Right lobe of liver (tissue), 6 donors: ENCODE measurements around the gene PDCL2. TPM values are rescaled to one million over a fixed set of nuclear protein-coding genes. Genes with fewer than 3 reads are reported as not detected.

Source experiments
- ATAC-seq, 4 donors: fragments of 200-7000 bp; cut with Tn5 transposase; one replicate each; pipeline ENCODE4 v1.9.1; 2020; ENCODE audit warnings: mild to moderate bottlenecking in 4 of 4, moderate library complexity in 4 of 4
- DNase-seq, 3 donors: peaks; one replicate each; pipeline ENCODE4 v3.0.0-alpha.2; 2020
- H3K27ac ChIP-seq, 3 donors: fragments of 200-600 bp; one replicate each; pipeline ENCODE4 v1.8.0; 2022
- H3K27me3 ChIP-seq, 2 donors: fragments of 200-600 bp; one replicate each; pipeline ENCODE4 v1.8.0; 2022
- H3K36me3 ChIP-seq, 4 donors: fragments of 200-600 bp; sonication (generic) in 1 of 4; one replicate each; pipeline versions ENCODE4 v1.5.1 to v1.8.0; 2017 to 2022; ENCODE audit warnings: control low read depth in 1 of 4
- H3K4me1 ChIP-seq, 4 donors: fragments of 200-600 bp; sonication (generic) in 1 of 4; one replicate each; pipeline versions ENCODE4 v1.5.1 to v1.8.0; 2017 to 2022; ENCODE audit warnings: control low read depth in 1 of 4
- H3K4me3 ChIP-seq, 3 donors: fragments of 200-600 bp; one replicate each; pipeline ENCODE4 v1.8.0; 2022
- H3K9me3 ChIP-seq, 4 donors: fragments of 200-600 bp; sonication (generic) in 1 of 4; one replicate each; pipeline versions ENCODE4 v1.5.1 to v1.8.0; 2017 to 2022; ENCODE audit warnings: control low read depth in 1 of 4
- CTCF ChIP-seq, 4 donors: fragments of 200-600 bp in 3 of 4; fragments of 450-650 bp in 1 of 4; IDR thresholded peaks; one replicate each; pipeline versions ENCODE4 v1.5.1 to v1.8.0; 2016 to 2022; ENCODE audit warnings: antibody characterized with exemption in 4 of 4, mild to moderate bottlenecking in 2 of 4
- POLR2A ChIP-seq: fragments of 450-650 bp; IDR thresholded peaks from one replicate; pipeline ENCODE4 v1.6.1; 2017; ENCODE audit warnings: antibody characterized with exemption, mild to moderate bottlenecking
- WGBS: methylation state at CpG from one replicate; pipeline ENCODE4 v1.1.6; 2018; ENCODE audit warnings: low coverage, low lambda C conversion rate; ENCODE audit not compliant: insufficient coverage; ENCODE audit errors: missing lambda C conversion rate; 5-methylcytosine and 5-hydroxymethylcytosine counted together
- intact Hi-C, 2 donors: fragments of 100-400 bp; cut with DNase I; formaldehyde crosslinking; loops; one replicate each; pipeline versions ENCODE4 v1.11.2 to v1.14.1; 2022
- total RNA-seq, 6 experiments: library from RNA; depleted of rRNA in 2 of 6; stranded (reverse); fragments of >200 nt in 2 of 6; fragmentation: NEBNext Ultra II Directional in 3 of 6; extraction: Animal tissue kit (Norgen Biotek cat#: 25700) in 3 of 6; gene quantifications; one replicate each; pipeline versions ENCODE4 v1.1.0 to v1.2.4, GENCODE V29; 2016 to 2023
- donor health status: DM: no; HTN: yes; CAD: no.
- donor health status: DM: no; HTN: no; CAD: no.
- donor health status: DM: no; HTN: no; CAD: no.
- donor health status: DM: no; HTN: yes; CAD: no.
- donor health status: DM: no; HTN: yes; CAD: no.

PDCL2 gene
- total RNA-seq, 6 experiments from 2014 or later = not detected

GRCh38 chr4:55518442-55518841, 73.6 kb downstream of the PDCL2 start:
- Histone ChIP-seq H3K4me1 (no peaks in the 10 kb centered on the region), H3K27ac (no peak overlapping the region), H3K36me3 (no peaks in the 10 kb centered on the region), H3K27me3 (no peaks in the 10 kb centered on the region), H3K9me3 (no peaks in the 10 kb centered on the region), H3K4me3 (no peak overlapping the region)
- intact Hi-C loops = no loop called here
- DNase-seq (no peak), ATAC-seq (no peak)
- TF ChIP-seq POLR2A = no peak
- no peak for TF ChIP-seq CTCF (IDR thresholded peaks at IDR 0.05)

- Histone ChIP-seq H3K9me3 (no peaks in the 10 kb centered on the region), H3K27me3 (no peaks in the 10 kb centered on the region), H3K4me1 (no peaks in the 10 kb centered on the region), H3K4me3 (no peak overlapping the region), H3K36me3 (no peaks in the 10 kb centered on the region), H3K27ac (no peak overlapping the region)
- TF ChIP-seq POLR2A (no peak), CTCF (IDR thresholded peaks at IDR 0.05) (no peak)
- intact Hi-C loops = no loop called here
- WGBS = 93% methylated on average over 2 of the region's 2 CpGs
- ATAC-seq (no peak), DNase-seq (no peak)
Observed at GRCh38 chr4:55517526-55518229, 74.4 kb downstream of the PDCL2 start.

GRCh38 chr4:55512922-55513571, 79.0 kb downstream of the PDCL2 start:
- no peak overlapping the region for H3K27ac ChIP-seq
- intact Hi-C loops = no loop called here
- no peaks in the 10 kb centered on the region for H3K36me3 ChIP-seq
- WGBS = 85% methylated on average over 1 of the region's 1 CpG
- H3K4me3 ChIP-seq = no peak overlapping the region
- no peak for ATAC-seq
- no peaks in the 10 kb centered on the region for H3K27me3 ChIP-seq
- no peaks in the 10 kb centered on the region for H3K4me1 ChIP-seq
- H3K9me3 ChIP-seq = no peaks in the 10 kb centered on the region
- no peak for TF ChIP-seq POLR2A
- TF ChIP-seq CTCF (IDR thresholded peaks at IDR 0.05) = no peak
- DNase-seq = no peak

- H3K27me3 ChIP-seq = no peaks in the 10 kb centered on the region
- intact Hi-C loops = no loop called here
- H3K9me3 ChIP-seq = no peaks in the 10 kb centered on the region
- H3K4me3 ChIP-seq = no peak overlapping the region
- WGBS = 100% methylated on average over 1 of the region's 1 CpG
- DNase-seq = no peak
- no peak overlapping the region for H3K27ac ChIP-seq
- TF ChIP-seq CTCF (IDR thresholded peaks at IDR 0.05) = no peak
- TF ChIP-seq POLR2A = no peak
- H3K36me3 ChIP-seq = no peaks in the 10 kb centered on the region
- ATAC-seq = no peak
- no peaks in the 10 kb centered on the region for H3K4me1 ChIP-seq
Observed at GRCh38 chr4:55512077-55512476, 80.0 kb downstream of the PDCL2 start.
